ENCODE data around the gene THEM4. TPM values are rescaled to one million over a fixed set of nuclear protein-coding genes. Genes with fewer than 3 reads are reported as not detected.

Gene THEM4
- total RNA-seq, 4 donors from 2014 or later: 28.5 to 32.5 (median 31.3) TPM

GRCh38 chr1:151952811-151953210, 43.5 kb upstream of the THEM4 start:
- Histone ChIP-seq H3K4me3 (replicated peaks in 1 of 3) (no peak overlapping the region), H3K9me3 (no peaks in the 10 kb centered on the region), H3K27me3 (no peaks in the 10 kb centered on the region), H3K27ac (no peak overlapping the region), H3K4me1 (no peaks in the 10 kb centered on the region), H3K36me3 (no peaks in the 10 kb centered on the region)
- intact Hi-C loops (cut with DNase I): no loop called here
- WGBS, 2 donors: 84 to 93% methylated on average over 1 of the region's 1 CpG
- DNase-seq: no peak
- TF ChIP-seq POLR2A (IDR thresholded peaks at IDR 0.05) (no peak), CTCF (IDR thresholded peaks at IDR 0.05) (no peak)

GRCh38 chr1:151949371-151950193, 40.3 kb upstream of the THEM4 start:
- no peak for DNase-seq
- Histone ChIP-seq H3K4me3 (replicated peaks in 1 of 3) (no peak overlapping the region), H3K4me1 (peaks cover 0 to 17% of the 10 kb centered on the region in 2 donors), H3K27me3 (no peaks in the 10 kb centered on the region), H3K27ac (no peak overlapping the region), H3K36me3 (no peaks in the 10 kb centered on the region), H3K9me3 (no peaks in the 10 kb centered on the region)
- no peak for TF ChIP-seq CTCF (IDR thresholded peaks at IDR 0.05)
- TF ChIP-seq POLR2A (IDR thresholded peaks at IDR 0.05): no peak
- intact Hi-C loops (cut with DNase I): no loop called here
- WGBS, 2 donors: 88 to 90% methylated on average over 16 to 18 of the region's 18 CpGs

DNA sequence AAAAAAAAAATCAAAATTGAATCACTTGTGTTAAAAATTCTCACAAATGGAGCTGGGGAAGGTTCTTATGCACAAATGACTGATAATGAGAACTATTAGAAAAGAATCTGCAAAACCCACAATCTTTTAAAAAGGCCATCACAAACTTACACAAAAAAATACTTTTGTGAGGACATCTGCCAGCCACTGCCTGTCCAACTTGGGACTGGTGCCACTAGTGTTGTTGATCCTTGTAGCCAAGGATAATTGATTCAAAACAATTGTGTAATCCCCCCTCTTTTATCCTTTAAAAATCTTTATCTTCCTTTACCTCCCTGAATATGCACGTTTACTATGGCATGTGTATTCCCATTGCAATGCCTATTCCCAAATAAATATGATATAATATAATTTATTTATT, 39.2 kb upstream of the THEM4 start:
- TF ChIP-seq POLR2A (IDR thresholded peaks at IDR 0.05): no peak
- no peak for TF ChIP-seq CTCF (IDR thresholded peaks at IDR 0.05)
- Histone ChIP-seq H3K4me3 (replicated peaks in 1 of 3) (no peak overlapping the region), H3K9me3 (no peaks in the 10 kb centered on the region), H3K36me3 (no peaks in the 10 kb centered on the region), H3K27ac (no peak overlapping the region), H3K27me3 (no peaks in the 10 kb centered on the region), H3K4me1 (peaks cover 0 to 28% of the 10 kb centered on the region in 2 donors)
- DNase-seq: no peak
- intact Hi-C loops (cut with DNase I): no loop called here
- WGBS, 2 donors: 80 to 87% methylated on average over 1 of the region's 1 CpG

GRCh38 chr1:151947140-151947539, 37.8 kb upstream of the THEM4 start:
- Histone ChIP-seq H3K27me3 (no peaks in the 10 kb centered on the region), H3K4me3 (replicated peaks in 1 of 3) (no peak overlapping the region), H3K9me3 (no peaks in the 10 kb centered on the region), H3K4me1 (peaks cover 0 to 30% of the 10 kb centered on the region in 2 donors), H3K36me3 (no peaks in the 10 kb centered on the region), H3K27ac (no peak overlapping the region)
- no peak for TF ChIP-seq CTCF (IDR thresholded peaks at IDR 0.05)
- TF ChIP-seq POLR2A (IDR thresholded peaks at IDR 0.05): no peak
- intact Hi-C loops (cut with DNase I): no loop called here
- WGBS, 2 donors: 92 to 94% methylated on average over 2 of the region's 2 CpGs
- DNase-seq: no peak
